Hepatocyte (in vitro differentiated cells): ENCODE results near the gene ADGRD1.

Experiments used
- EZH2phosphoT487 ChIP-seq: fragments of 200-600 bp; sonication (generic); IDR thresholded peaks from one replicate; pipeline ENCODE4 v1.6.1; 2018; ENCODE audit warnings: antibody characterized with exemption, mild to moderate bottlenecking, low read depth, moderate library complexity; ENCODE audit not compliant: unreplicated experiment, severe bottlenecking
- TF ChIP-seq, protein P1 (sequence below): fragments of 200-600 bp; sonication (generic); IDR thresholded peaks from 2 replicates; pipeline ENCODE4 v1.5.1; 2016; ENCODE audit warnings: antibody characterized with exemption, mild to moderate bottlenecking; ENCODE audit not compliant: poor library complexity

- TF ChIP-seq, protein P1, sequence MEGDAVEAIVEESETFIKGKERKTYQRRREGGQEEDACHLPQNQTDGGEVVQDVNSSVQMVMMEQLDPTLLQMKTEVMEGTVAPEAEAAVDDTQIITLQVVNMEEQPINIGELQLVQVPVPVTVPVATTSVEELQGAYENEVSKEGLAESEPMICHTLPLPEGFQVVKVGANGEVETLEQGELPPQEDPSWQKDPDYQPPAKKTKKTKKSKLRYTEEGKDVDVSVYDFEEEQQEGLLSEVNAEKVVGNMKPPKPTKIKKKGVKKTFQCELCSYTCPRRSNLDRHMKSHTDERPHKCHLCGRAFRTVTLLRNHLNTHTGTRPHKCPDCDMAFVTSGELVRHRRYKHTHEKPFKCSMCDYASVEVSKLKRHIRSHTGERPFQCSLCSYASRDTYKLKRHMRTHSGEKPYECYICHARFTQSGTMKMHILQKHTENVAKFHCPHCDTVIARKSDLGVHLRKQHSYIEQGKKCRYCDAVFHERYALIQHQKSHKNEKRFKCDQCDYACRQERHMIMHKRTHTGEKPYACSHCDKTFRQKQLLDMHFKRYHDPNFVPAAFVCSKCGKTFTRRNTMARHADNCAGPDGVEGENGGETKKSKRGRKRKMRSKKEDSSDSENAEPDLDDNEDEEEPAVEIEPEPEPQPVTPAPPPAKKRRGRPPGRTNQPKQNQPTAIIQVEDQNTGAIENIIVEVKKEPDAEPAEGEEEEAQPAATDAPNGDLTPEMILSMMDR, result no peak
- no peak for TF ChIP-seq EZH2phosphoT487
Observed at GRCh38 chr12:130983328-130984017, 29.8 kb downstream of the ADGRD1 start.
